ENCODE data around the gene COL5A1.

COL5A1 gene

DNA sequence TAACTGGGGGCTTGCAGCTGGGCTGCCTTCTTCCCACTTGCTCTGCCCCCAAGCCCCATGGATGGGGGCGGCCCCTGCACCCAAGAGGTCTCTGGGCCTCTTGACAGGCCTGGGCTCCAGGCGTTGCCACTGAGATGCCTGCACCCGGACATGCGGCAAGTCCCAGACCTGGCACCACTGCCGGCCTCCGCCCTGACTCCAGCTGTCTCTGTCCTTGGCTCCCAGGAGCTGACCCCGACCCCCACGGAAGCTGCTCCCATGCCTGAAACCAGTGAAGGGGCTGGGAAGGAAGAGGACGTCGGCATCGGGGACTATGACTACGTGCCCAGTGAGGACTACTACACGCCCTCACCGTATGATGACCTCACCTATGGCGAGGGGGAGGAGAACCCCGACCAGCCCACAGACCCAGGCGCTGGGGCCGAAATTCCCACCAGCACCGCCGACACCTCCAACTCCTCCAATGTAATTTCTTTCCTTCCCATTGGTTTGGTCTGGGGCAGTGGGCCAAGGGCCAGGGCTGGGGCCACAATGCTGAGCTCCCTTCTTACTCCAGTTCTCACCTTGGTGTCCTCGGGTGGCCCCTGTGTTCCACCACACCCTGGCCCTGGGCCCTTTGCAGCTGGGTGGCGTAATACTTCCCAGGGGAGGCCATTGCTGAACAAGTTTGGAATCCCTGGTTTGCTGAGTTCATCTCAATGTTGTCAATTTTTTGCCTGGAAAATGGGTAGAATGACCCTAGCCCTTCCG, 88.6 kb downstream of the COL5A1 start:
- H3K4me1 ChIP-seq (ENCODE audit: control insufficient read depth in 1 of 2, insufficient read depth in 1 of 2, low read depth in 1 of 2, low read length in 1 of 2): no peaks in the 10 kb centered on the region

DNA sequence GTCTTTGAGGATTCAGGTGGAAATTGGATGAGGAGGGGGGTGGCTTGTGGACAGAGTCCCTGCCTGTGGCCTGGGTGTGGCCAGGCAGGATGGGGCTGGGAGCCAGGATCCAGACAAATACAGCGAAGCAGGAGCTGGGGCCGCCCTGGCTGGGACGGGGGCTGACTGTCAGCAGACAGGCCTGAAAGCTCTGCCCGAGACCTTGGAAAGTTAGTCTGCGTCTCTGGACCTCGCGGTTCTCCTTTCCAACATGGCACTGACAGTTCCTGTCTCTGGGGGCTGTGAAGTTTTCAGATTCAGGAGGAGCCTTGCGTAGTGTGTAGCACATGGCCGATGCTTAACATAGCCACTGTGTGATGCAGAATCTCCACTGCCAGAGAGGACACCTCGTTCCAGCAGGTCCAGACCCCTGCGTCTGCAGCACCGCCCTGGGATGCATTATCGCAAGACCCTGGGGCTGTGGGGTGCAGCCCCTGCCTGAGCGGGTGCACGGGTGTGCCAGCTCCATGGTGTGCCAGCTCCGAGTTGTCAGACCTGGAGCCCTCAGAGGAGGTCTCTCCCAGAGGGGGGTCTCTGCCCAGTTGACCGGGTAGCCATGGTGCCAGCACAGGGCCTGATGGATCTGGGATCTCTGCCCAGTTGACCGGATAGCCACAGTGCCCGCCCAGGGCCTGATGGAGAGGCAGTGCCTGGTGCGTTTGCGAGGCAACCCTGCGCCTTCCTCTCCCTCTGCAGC, 89.3 kb downstream of the COL5A1 start:
- no peaks in the 10 kb centered on the region for H3K36me3 ChIP-seq
- H3K27ac ChIP-seq: no peak overlapping the region
- TF ChIP-seq, protein P1, sequence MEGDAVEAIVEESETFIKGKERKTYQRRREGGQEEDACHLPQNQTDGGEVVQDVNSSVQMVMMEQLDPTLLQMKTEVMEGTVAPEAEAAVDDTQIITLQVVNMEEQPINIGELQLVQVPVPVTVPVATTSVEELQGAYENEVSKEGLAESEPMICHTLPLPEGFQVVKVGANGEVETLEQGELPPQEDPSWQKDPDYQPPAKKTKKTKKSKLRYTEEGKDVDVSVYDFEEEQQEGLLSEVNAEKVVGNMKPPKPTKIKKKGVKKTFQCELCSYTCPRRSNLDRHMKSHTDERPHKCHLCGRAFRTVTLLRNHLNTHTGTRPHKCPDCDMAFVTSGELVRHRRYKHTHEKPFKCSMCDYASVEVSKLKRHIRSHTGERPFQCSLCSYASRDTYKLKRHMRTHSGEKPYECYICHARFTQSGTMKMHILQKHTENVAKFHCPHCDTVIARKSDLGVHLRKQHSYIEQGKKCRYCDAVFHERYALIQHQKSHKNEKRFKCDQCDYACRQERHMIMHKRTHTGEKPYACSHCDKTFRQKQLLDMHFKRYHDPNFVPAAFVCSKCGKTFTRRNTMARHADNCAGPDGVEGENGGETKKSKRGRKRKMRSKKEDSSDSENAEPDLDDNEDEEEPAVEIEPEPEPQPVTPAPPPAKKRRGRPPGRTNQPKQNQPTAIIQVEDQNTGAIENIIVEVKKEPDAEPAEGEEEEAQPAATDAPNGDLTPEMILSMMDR (IDR thresholded peaks at IDR 0.05): no peak
- no peaks in the 10 kb centered on the region for H3K9me3 ChIP-seq
- H3K4me3 ChIP-seq (ENCODE audit: low read depth in 1 of 2, low read length in 1 of 2): no peak overlapping the region
- H3K4me1 ChIP-seq (ENCODE audit: control insufficient read depth in 1 of 2, insufficient read depth in 1 of 2, low read depth in 1 of 2, low read length in 1 of 2): no peaks in the 10 kb centered on the region
- H3K27me3 ChIP-seq: peaks cover 2% of the 10 kb centered on the region

More for the DNA sequence above, 88.6 kb downstream of the COL5A1 start:
- Histone ChIP-seq H3K27ac (no peak overlapping the region), H3K36me3 (no peaks in the 10 kb centered on the region), H3K4me3 (ENCODE audit: low read depth in 1 of 2, low read length in 1 of 2) (no peak overlapping the region), H3K27me3 (peaks cover 10% of the 10 kb centered on the region), H3K9me3 (no peaks in the 10 kb centered on the region)
- TF ChIP-seq, protein P1 (IDR thresholded peaks at IDR 0.05): no peak

DNA sequence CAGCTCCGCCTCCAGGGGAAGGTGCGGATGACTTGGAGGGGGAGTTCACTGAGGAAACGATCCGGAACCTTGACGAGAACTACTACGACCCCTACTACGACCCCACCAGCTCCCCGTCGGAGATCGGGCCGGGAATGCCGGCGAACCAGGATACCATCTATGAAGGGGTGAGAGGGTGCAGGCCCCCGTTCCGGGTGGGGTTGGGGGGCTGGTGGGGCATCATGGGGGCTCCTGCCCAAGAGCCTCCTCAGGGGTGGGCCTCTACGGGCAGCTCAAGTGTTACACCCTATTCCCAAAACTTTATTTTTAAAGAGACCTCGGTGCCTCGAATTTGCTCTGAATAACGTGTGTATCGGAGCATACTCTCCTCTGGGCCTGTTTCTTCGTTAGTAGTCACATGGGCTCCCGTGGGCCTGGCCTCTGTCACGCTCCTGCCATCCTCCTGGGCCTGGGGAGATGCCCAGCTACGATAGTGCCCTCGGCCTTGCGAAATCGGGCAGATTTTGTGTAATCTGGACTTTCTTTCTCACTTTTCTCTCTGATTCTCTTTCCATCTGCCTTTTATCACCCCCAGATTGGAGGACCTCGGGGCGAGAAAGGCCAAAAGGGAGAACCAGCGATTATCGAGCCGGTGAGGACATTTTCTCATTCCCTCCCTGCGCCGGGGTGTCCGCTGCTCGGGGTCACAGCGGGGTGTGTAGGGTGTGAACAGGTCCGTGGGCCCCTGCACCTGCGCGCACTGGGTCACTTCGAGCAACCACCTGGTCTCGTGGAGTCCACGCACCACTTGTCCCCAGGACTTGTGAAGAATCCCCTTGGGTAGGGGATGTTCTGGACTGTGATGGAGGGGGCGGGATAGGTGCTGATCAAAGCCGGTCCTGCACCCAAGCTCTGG, 90.1 kb downstream of the COL5A1 start:
- Histone ChIP-seq H3K9me3 (no peaks in the 10 kb centered on the region), H3K36me3 (no peaks in the 10 kb centered on the region), H3K4me1 (ENCODE audit: control insufficient read depth in 1 of 2, insufficient read depth in 1 of 2, low read depth in 1 of 2, low read length in 1 of 2) (no peaks in the 10 kb centered on the region), H3K4me3 (ENCODE audit: low read depth in 1 of 2, low read length in 1 of 2) (no peak overlapping the region), H3K27ac (no peak overlapping the region), H3K27me3 (no peaks in the 10 kb centered on the region)
- TF ChIP-seq, protein P1 (IDR thresholded peaks at IDR 0.05): no peak

DNA sequence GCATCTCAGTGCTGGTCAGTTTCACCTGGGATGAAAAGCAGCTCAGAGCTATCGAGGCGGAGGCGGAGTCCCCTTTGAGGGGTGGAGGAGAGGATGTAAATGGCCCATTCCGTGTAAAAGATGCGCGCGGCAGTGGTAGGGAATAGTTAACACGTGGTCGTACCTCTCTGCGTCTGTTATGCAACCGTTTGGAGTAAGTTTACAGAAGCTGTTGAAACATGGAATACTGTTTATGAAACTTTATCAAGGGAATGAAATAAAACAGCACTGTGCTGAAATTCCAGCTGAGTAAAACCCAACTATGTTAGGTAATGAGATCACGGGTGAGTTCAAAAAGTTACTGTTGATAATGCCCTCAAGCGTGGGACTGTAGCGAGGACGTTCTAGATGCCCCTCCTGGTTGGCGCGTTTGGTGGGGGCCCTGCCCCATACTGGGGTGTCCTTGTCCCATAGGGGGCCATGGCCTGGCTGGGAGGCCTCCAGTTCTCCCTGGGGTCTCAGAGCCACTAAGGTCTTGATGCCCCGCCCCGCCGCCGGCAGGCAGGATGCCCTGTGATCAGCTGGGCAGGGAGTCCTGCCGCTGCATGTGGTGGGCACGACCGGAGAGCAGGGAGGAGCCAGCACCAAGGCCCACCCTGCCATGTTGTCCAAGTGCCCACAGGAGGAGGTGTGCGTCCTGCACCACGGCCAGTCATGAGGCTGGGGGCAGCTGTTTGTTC, 90.9 kb downstream of the COL5A1 start:
- no peaks in the 10 kb centered on the region for H3K36me3 ChIP-seq
- TF ChIP-seq, protein P1 (IDR thresholded peaks at IDR 0.05): no peak

More for the DNA sequence above, 90.9 kb downstream of the COL5A1 start:
- H3K4me3 ChIP-seq (ENCODE audit: low read depth in 1 of 2, low read length in 1 of 2): no peak overlapping the region
- H3K27ac ChIP-seq: no peak overlapping the region
- H3K27me3 ChIP-seq: no peaks in the 10 kb centered on the region
- no peaks in the 10 kb centered on the region for H3K9me3 ChIP-seq
- no peaks in the 10 kb centered on the region for H3K4me1 ChIP-seq (ENCODE audit: control insufficient read depth in 1 of 2, insufficient read depth in 1 of 2, low read depth in 1 of 2, low read length in 1 of 2)

All from neutrophil (primary cell).